HepG2 (cell line): Measurements from ENCODE around the gene ACP7. TPM values are rescaled to one million over a fixed set of nuclear protein-coding genes. Genes with fewer than 3 reads are reported as not detected.
"Not testable (repeated sequence)": the region's sequence is repeated elsewhere in the genome, so short reads cannot be mapped to it uniquely, and the experiment has no call there.

Experiments
- ATAC-seq: fragments of 200-7000 bp; cut with Tn5 transposase; 3 replicates; pipeline ENCODE4 v1.9.1; 2020; ENCODE audit warnings: mild to moderate bottlenecking, moderate library complexity
- BruUV-seq: library from RNA; stranded (reverse); fragments of 400-500 nt; replicated peaks from 2 replicates; lab custom pipeline; 2021; lab: Mats Ljungman, UMichigan
- CTCF ChIA-PET: fragments of 300-600 bp; formaldehyde crosslinking; extraction: SDS; loops from one replicate; lab custom pipeline; 2021; ENCODE audit warnings: low total read pairs, inconsistent platforms, low intra/inter-chr PET ratio; lab: Yijun Ruan, JAX
- POLR2A ChIA-PET: fragments of 350-600 bp; sonication (Branson Sonifier 250); formaldehyde crosslinking; loops from one replicate; lab custom pipeline; 2020; ENCODE audit warnings: antibody characterized with exemption, inconsistent platforms; lab: Yijun Ruan, JAX
- DNase-seq: peaks from one replicate; pipeline ENCODE4 v3.0.0-alpha.2; 2015; ENCODE audit warnings: low spot score
- FAIRE-seq: peaks from 3 replicates; lab custom pipeline; 2011; peaks lifted over from hg19 to GRCh38; lab: Jason Lieb, UNC
- H2AFZ ChIP-seq: one replicate; pipeline ENCODE4 v1.6.1; 2011; ENCODE audit warnings: low read length, inconsistent platforms
- H3K27ac ChIP-seq: fragments of 300-600 bp; 3 replicates; pipeline ENCODE4 v1.8.0; 2011; ENCODE audit warnings: mixed run types, mild to moderate bottlenecking, mixed read lengths, low read length, inconsistent platforms; ENCODE audit not compliant: insufficient read depth; ENCODE audit errors: extremely low read length
- H3K27me3 ChIP-seq, 2 experiments: fragments of 200-600 bp in 1 of 2; 2 replicates in 1 of 2; 3 replicates in 1 of 2; pipeline versions ENCODE4 v1.6.0 to v1.8.0; 2011; ENCODE audit warnings: low read length in 2 of 2, mild to moderate bottlenecking in 2 of 2, moderate library complexity in 2 of 2, inconsistent platforms in 1 of 2; ENCODE audit not compliant: insufficient read depth in 2 of 2, control insufficient read depth in 1 of 2
- H3K36me3 ChIP-seq, 2 experiments: fragments of 200-600 bp in 1 of 2; replicated peaks in 1 of 2; 2 replicates in 1 of 2; 3 replicates in 1 of 2; pipeline versions ENCODE4 v1.5.1 to v1.8.0; 2011; ENCODE audit warnings: low read length in 2 of 2, inconsistent platforms in 1 of 2; ENCODE audit not compliant: insufficient read depth in 2 of 2, control insufficient read depth in 1 of 2
- H3K4me1 ChIP-seq: 2 replicates; pipeline ENCODE4 v1.5.1; 2012; ENCODE audit warnings: low read length, inconsistent platforms; ENCODE audit not compliant: insufficient read depth
- H3K4me2 ChIP-seq: 2 replicates; pipeline ENCODE4 v1.6.0; 2011; ENCODE audit warnings: low read depth, low read length, inconsistent platforms
- H3K4me3 ChIP-seq, 3 experiments: fragments of 200-600 bp in 1 of 3; sonication (generic), shearing (Covaris generic) in 1 of 3; replicated peaks in 1 of 3; 2 replicates each; pipeline ENCODE4 v1.5.1; 2011 to 2016; ENCODE audit warnings: low read length in 3 of 3, inconsistent platforms in 2 of 3, low read depth in 2 of 3, mild to moderate bottlenecking in 2 of 3, control low read depth in 1 of 3, mixed read lengths in 1 of 3; ENCODE audit not compliant: insufficient read depth in 1 of 3
- H3K79me2 ChIP-seq: one replicate; pipeline ENCODE4 v1.6.1; 2011; ENCODE audit warnings: low read length, inconsistent platforms; ENCODE audit not compliant: insufficient read depth
- H3K9ac ChIP-seq: 2 replicates; pipeline ENCODE4 v1.6.0; 2011; ENCODE audit warnings: mild to moderate bottlenecking, low read depth, low read length, inconsistent platforms; ENCODE audit not compliant: insufficient read depth
- H3K9me3 ChIP-seq: 2 replicates; pipeline ENCODE4 v1.5.1; 2012; ENCODE audit warnings: mild to moderate bottlenecking, low read length
- H4K20me1 ChIP-seq: 2 replicates; pipeline ENCODE4 v1.6.0; 2011; ENCODE audit warnings: inconsistent platforms, mild to moderate bottlenecking, low read length, moderate library complexity; ENCODE audit not compliant: insufficient read depth
- NFYB ChIP-seq: sonication (generic); formaldehyde crosslinking; IDR thresholded peaks from 2 replicates; pipeline ENCODE4 v1.4.0; 2020; ENCODE audit warnings: missing genetic modification reagents
- NFYC ChIP-seq: IDR thresholded peaks from 2 replicates; pipeline ENCODE4 v1.6.1; 2016; ENCODE audit warnings: missing genetic modification reagents, missing compliant biosample characterization
- WGBS: methylation state at CpG from one replicate; pipeline ENCODE4 v1.1.6; 2017; ENCODE audit warnings: low lambda C conversion rate; 5-methylcytosine and 5-hydroxymethylcytosine counted together
- in situ Hi-C: cut with HindIII; loops from 2 replicates; pipeline ENCODE4 v1.10.0; 2017; ENCODE audit warnings: low pct_unique_long_range_greater_than_20kb; ENCODE audit not compliant: extremely low pct_ligation_motif_present
- intact Hi-C: fragments of 100-400 bp; cut with micrococcal nuclease; formaldehyde crosslinking; loops from one replicate; pipeline ENCODE4 v1.10.0; 2022; ENCODE audit not compliant: unreplicated experiment
- polyA plus RNA-seq, 8 experiments: library from polyadenylated mRNA; depleted of rRNA in 3 of 8; stranded (reverse) in 7 of 8; unstranded in 1 of 8; fragments of >200 nt; fragmentation: Illumina TruSeq in 4 of 8; extraction: Trizol in 4 of 8; gene quantifications; 2 replicates each; pipeline versions ENCODE4 v1.2.1 to v1.2.3, GENCODE V29; 2011 to 2016; ENCODE audit warnings: low read depth in 4 of 8, missing spikeins in 1 of 8, mixed read lengths in 1 of 8; ENCODE audit not compliant: insufficient read depth in 1 of 8
- total RNA-seq, 5 experiments: library from RNA; depleted of rRNA; stranded (reverse); fragments of >200 nt; fragmentation: Illumina TruSeq; extraction: Trizol; gene quantifications; 2 replicates each; pipeline ENCODE4 v1.2.3, GENCODE V29; 2016; ENCODE audit warnings: low read depth in 1 of 5
- TF ChIP-seq, protein P1 (sequence below): sonication (generic); formaldehyde crosslinking; conservative IDR thresholded peaks from 2 replicates; pipeline ENCODE4 v1.4.0; 2020; ENCODE audit warnings: mild to moderate bottlenecking, missing genetic modification reagents, moderate library complexity

ACP7 gene
- total and polyA plus RNA-seq, 2 of the 13 experiments (the other 11 are each of a cell fraction or from before 2014, with no cell fraction given): not detected

GRCh38 chr19:39067104-39067503 lies 17.1 kb upstream of the ACP7 start (continued):
- TF ChIP-seq, protein P1, sequence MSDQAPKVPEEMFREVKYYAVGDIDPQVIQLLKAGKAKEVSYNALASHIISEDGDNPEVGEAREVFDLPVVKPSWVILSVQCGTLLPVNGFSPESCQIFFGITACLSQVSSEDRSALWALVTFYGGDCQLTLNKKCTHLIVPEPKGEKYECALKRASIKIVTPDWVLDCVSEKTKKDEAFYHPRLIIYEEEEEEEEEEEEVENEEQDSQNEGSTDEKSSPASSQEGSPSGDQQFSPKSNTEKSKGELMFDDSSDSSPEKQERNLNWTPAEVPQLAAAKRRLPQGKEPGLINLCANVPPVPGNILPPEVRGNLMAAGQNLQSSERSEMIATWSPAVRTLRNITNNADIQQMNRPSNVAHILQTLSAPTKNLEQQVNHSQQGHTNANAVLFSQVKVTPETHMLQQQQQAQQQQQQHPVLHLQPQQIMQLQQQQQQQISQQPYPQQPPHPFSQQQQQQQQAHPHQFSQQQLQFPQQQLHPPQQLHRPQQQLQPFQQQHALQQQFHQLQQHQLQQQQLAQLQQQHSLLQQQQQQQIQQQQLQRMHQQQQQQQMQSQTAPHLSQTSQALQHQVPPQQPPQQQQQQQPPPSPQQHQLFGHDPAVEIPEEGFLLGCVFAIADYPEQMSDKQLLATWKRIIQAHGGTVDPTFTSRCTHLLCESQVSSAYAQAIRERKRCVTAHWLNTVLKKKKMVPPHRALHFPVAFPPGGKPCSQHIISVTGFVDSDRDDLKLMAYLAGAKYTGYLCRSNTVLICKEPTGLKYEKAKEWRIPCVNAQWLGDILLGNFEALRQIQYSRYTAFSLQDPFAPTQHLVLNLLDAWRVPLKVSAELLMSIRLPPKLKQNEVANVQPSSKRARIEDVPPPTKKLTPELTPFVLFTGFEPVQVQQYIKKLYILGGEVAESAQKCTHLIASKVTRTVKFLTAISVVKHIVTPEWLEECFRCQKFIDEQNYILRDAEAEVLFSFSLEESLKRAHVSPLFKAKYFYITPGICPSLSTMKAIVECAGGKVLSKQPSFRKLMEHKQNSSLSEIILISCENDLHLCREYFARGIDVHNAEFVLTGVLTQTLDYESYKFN (CRISPR knock-in tag): peak; percentile 31; the same call in 1 of the 2 replicates
- TF ChIP-seq, all 625 proteins: peak for 6

- intact Hi-C loops, H4K20me1 ChIP-seq, H3K79me2 ChIP-seq, H3K4me2 ChIP-seq, DNase-seq, H3K4me3 ChIP-seq, H3K36me3 ChIP-seq, H3K27me3 ChIP-seq, in situ Hi-C loops, H3K9me3 ChIP-seq, H3K27ac ChIP-seq, H3K9ac ChIP-seq, BruUV-seq, ATAC-seq, FAIRE-seq, POLR2A ChIA-PET, CTCF ChIA-PET, H2AFZ ChIP-seq: not testable (repeated sequence)
- TF ChIP-seq NFYC (CRISPR knock-in tag) (peak; percentile 45), NFYB (CRISPR knock-in tag) (peak; percentile 48)
- 53% methylated on average over 6 of the region's 6 CpGs for WGBS
- peaks cover 19% of the 10 kb centered on the region for H3K4me1 ChIP-seq
Measured at GRCh38 chr19:39068259-39068658, 15.9 kb upstream of the ACP7 start.
